Glutamatergic neuron (in vitro differentiated cells): ENCODE data around the gene SDCCAG8. TPM values are rescaled to one million over a fixed set of nuclear protein-coding genes. Genes with fewer than 3 reads are reported as not detected.

ENCODE experiments used
- DNase-seq: peaks from one replicate; pipeline ENCODE4 v3.0.0; 2022
- H3K27ac Mint-ChIP-seq: one replicate; pipeline ENCODE4 v1.8.0; 2020; ENCODE audit warnings: mild to moderate bottlenecking, mixed read lengths, inconsistent platforms; ENCODE audit not compliant: unreplicated experiment
- H3K27me3 Mint-ChIP-seq: one replicate; pipeline ENCODE4 v1.8.0; 2020; ENCODE audit warnings: mild to moderate bottlenecking, moderate library complexity, mixed read lengths, inconsistent platforms; ENCODE audit not compliant: unreplicated experiment
- H3K36me3 Mint-ChIP-seq: one replicate; pipeline ENCODE4 v1.8.0; 2020; ENCODE audit warnings: mild to moderate bottlenecking, mixed read lengths, inconsistent platforms; ENCODE audit not compliant: unreplicated experiment
- H3K4me1 Mint-ChIP-seq: one replicate; pipeline ENCODE4 v1.8.0; 2020; ENCODE audit warnings: mild to moderate bottlenecking, low read depth, mixed read lengths, inconsistent platforms; ENCODE audit not compliant: unreplicated experiment
- H3K4me3 Mint-ChIP-seq: one replicate; pipeline ENCODE4 v1.8.0; 2020; ENCODE audit warnings: mild to moderate bottlenecking, mixed read lengths, inconsistent platforms; ENCODE audit not compliant: unreplicated experiment
- H3K9me3 Mint-ChIP-seq: one replicate; pipeline ENCODE4 v1.8.0; 2020; ENCODE audit warnings: mild to moderate bottlenecking, moderate library complexity, mixed read lengths, inconsistent platforms; ENCODE audit not compliant: unreplicated experiment
- CTCF ChIP-seq: fragments of 200-600 bp; sonication (generic); IDR thresholded peaks from one replicate; pipeline ENCODE4 v1.5.0; 2021; ENCODE audit not compliant: partially characterized antibody, unreplicated experiment
- total RNA-seq: library from RNA; stranded (reverse); fragmentation: NEBNext Ultra II Directional; extraction: Animal tissue kit (Norgen Biotek cat#: 25700); gene quantifications from one replicate; pipeline ENCODE4 v1.2.1, GENCODE V29; 2021; ENCODE audit not compliant: unreplicated experiment

SDCCAG8 gene
- total RNA-seq, 1 donor from 2014 or later = 52.8 TPM

GRCh38 chr1:243253211-243253925 is 2.5 kb upstream of the SDCCAG8 start:
- H3K27ac Mint-ChIP-seq = peak overlapping the region; percentile 99
- H3K36me3 Mint-ChIP-seq = no peaks in the 10 kb centered on the region
- H3K4me1 Mint-ChIP-seq = peaks cover 19% of the 10 kb centered on the region
- peak overlapping the region; percentile 99 for H3K4me3 Mint-ChIP-seq
- TF ChIP-seq CTCF = no peak
- no peak for DNase-seq
- H3K27me3 Mint-ChIP-seq = peaks cover 12% of the 10 kb centered on the region
- H3K9me3 Mint-ChIP-seq = peaks cover 14% of the 10 kb centered on the region

- DNase-seq = no peak
- H3K9me3 Mint-ChIP-seq = peaks cover 14% of the 10 kb centered on the region
- H3K4me1 Mint-ChIP-seq = peaks cover 14% of the 10 kb centered on the region
- no peak for TF ChIP-seq CTCF
- H3K4me3 Mint-ChIP-seq = peak overlapping the region; percentile 99
- H3K27ac Mint-ChIP-seq = peak overlapping the region; percentile 99
- no peaks in the 10 kb centered on the region for H3K36me3 Mint-ChIP-seq
- H3K27me3 Mint-ChIP-seq = peaks cover 12% of the 10 kb centered on the region
These were observed 2.0 kb upstream of the SDCCAG8 start for GRCh38 chr1:243253926-243254232.

- peaks cover 14% of the 10 kb centered on the region for H3K4me1 Mint-ChIP-seq
- H3K4me3 Mint-ChIP-seq = peak overlapping the region; percentile 99
- no peak for TF ChIP-seq CTCF
- H3K36me3 Mint-ChIP-seq = no peaks in the 10 kb centered on the region
- H3K9me3 Mint-ChIP-seq = peaks cover 14% of the 10 kb centered on the region
- peak overlapping the region; percentile 99 for H3K27ac Mint-ChIP-seq
- H3K27me3 Mint-ChIP-seq = peaks cover 12% of the 10 kb centered on the region
- DNase-seq = peak; percentile 61
These were observed 1.5 kb upstream of the SDCCAG8 start for GRCh38 chr1:243254233-243254926.

GRCh38 chr1:243254927-243255790 is 682 bp upstream of the SDCCAG8 start, which contains the start of gene CEP170:
Gene CEP170 (minus strand): TSS chr1:243255281. CDS start chr1:243225280, 30,001 bp downstream.
- H3K36me3 Mint-ChIP-seq = no peaks in the 10 kb centered on the region
- TF ChIP-seq CTCF = no peak
- peak within 1 kb of the TSS; percentile 99 for H3K4me3 Mint-ChIP-seq
- peaks cover 14% of the 10 kb centered on the region for H3K9me3 Mint-ChIP-seq
- H3K27ac Mint-ChIP-seq = peak within 1 kb of the TSS; percentile 100
- DNase-seq = peak; percentile 100
- peaks cover 13% of the 10 kb centered on the region for H3K4me1 Mint-ChIP-seq
- H3K27me3 Mint-ChIP-seq = peaks cover 12% of the 10 kb centered on the region
